Endothelial cell of umbilical vein (primary cell): ENCODE data around the gene KCNK10. TPM values are rescaled to one million over a fixed set of nuclear protein-coding genes. Genes with fewer than 3 reads are reported as not detected.

ENCODE experiments used
- BruUV-seq: library from RNA; stranded (reverse); fragments of 400-500 nt; replicated peaks from 2 replicates; lab custom pipeline; 2021; lab: Mats Ljungman, UMichigan
- CTCF ChIA-PET: fragments of 300-600, 350-600 bp; sonication (Branson Sonifier 250); formaldehyde crosslinking; loops from one replicate; lab custom pipeline; 2021; ENCODE audit warnings: antibody characterized with exemption, inconsistent platforms; lab: Charles Lee
- POLR2A ChIA-PET: fragments of 300-600, 350-600 bp; sonication (Branson Sonifier 250); formaldehyde crosslinking; loops from one replicate; lab custom pipeline; 2021; ENCODE audit warnings: antibody characterized with exemption, inconsistent platforms; lab: Charles Lee
- DNase-seq: peaks from one replicate; pipeline ENCODE4 v3.0.0-alpha.2; 2011; ENCODE audit warnings: low read depth, low spot score
- FAIRE-seq: peaks from 2 replicates; lab custom pipeline; 2011; peaks lifted over from hg19 to GRCh38; lab: Jason Lieb, UNC
- H2AFZ ChIP-seq: 2 replicates; pipeline ENCODE4 v1.6.0; 2012; ENCODE audit warnings: low read depth, low read length, control low read depth, inconsistent platforms
- H3K27ac ChIP-seq: 2 replicates; pipeline ENCODE4 v1.5.1; 2011; ENCODE audit warnings: low read depth, mild to moderate bottlenecking, control low read depth, low read length, moderate library complexity; ENCODE audit not compliant: insufficient read depth
- H3K27me3 ChIP-seq, 2 experiments: 2 replicates each; pipeline versions ENCODE4 v1.6.0 to v1.6.1; 2011; ENCODE audit warnings: low read length in 2 of 2, mixed read lengths in 1 of 2; ENCODE audit not compliant: control insufficient read depth in 2 of 2, insufficient read depth in 2 of 2
- H3K36me3 ChIP-seq, 2 experiments: 2 replicates in 1 of 2; 3 replicates in 1 of 2; pipeline ENCODE4 v1.5.1; 2011; ENCODE audit warnings: low read length in 2 of 2, mild to moderate bottlenecking in 1 of 2, moderate library complexity in 1 of 2; ENCODE audit not compliant: control insufficient read depth in 2 of 2, insufficient read depth in 2 of 2; ENCODE audit errors: extremely low read depth in 1 of 2
- H3K4me1 ChIP-seq: 3 replicates; pipeline ENCODE4 v1.5.1; 2011; ENCODE audit warnings: mild to moderate bottlenecking, low read length; ENCODE audit not compliant: control insufficient read depth, insufficient read depth; ENCODE audit errors: extremely low read depth
- H3K4me2 ChIP-seq: 2 replicates; pipeline ENCODE4 v1.6.1; 2011; ENCODE audit warnings: low read length, control low read depth, mixed read lengths; ENCODE audit not compliant: insufficient read depth
- H3K4me3 ChIP-seq, 3 experiments: fragments of 200-600 bp in 1 of 3; sonication (generic), shearing (Covaris generic) in 1 of 3; replicated peaks in 1 of 3; 2 replicates each; pipeline ENCODE4 v1.5.1; 2011 to 2016; ENCODE audit warnings: control low read depth in 3 of 3, low read length in 3 of 3, mild to moderate bottlenecking in 2 of 3, inconsistent platforms in 1 of 3, low read depth in 1 of 3, moderate library complexity in 1 of 3; ENCODE audit not compliant: insufficient read depth in 1 of 3
- H3K79me2 ChIP-seq: 2 replicates; pipeline ENCODE4 v1.6.0; 2012; ENCODE audit warnings: low read length, inconsistent platforms; ENCODE audit not compliant: control insufficient read depth, insufficient read depth
- H3K9ac ChIP-seq: replicated peaks from 2 replicates; pipeline ENCODE3; 2011; ENCODE audit warnings: low read length, control low read depth; ENCODE audit not compliant: insufficient read depth; ENCODE audit errors: extremely low read depth
- H3K9me1 ChIP-seq: replicated peaks from 3 replicates; pipeline ENCODE4 v1.6.0; 2011; ENCODE audit warnings: mild to moderate bottlenecking, low read length; ENCODE audit not compliant: control insufficient read depth, insufficient read depth; ENCODE audit errors: extremely low read depth
- H3K9me3 ChIP-seq: replicated peaks from 2 replicates; pipeline ENCODE4 v1.5.1; 2012; ENCODE audit warnings: low read length, inconsistent platforms; ENCODE audit not compliant: control insufficient read depth, insufficient read depth
- H4K20me1 ChIP-seq: replicated peaks from 2 replicates; pipeline ENCODE3; 2011; ENCODE audit warnings: mild to moderate bottlenecking, low read length; ENCODE audit not compliant: control insufficient read depth, insufficient read depth; ENCODE audit errors: extremely low read depth
- EZH2 ChIP-seq: IDR thresholded peaks from 2 replicates; pipeline ENCODE4 v1.6.1; 2012; ENCODE audit warnings: borderline replicate concordance, low read depth, mild to moderate bottlenecking, moderate library complexity, low read length, inconsistent platforms; ENCODE audit not compliant: severe bottlenecking
- FOS ChIP-seq: IDR thresholded peaks from 2 replicates; pipeline ENCODE4 v1.6.1; 2011; ENCODE audit warnings: mild to moderate bottlenecking, low read length, moderate library complexity, borderline replicate concordance; ENCODE audit not compliant: insufficient read depth
- GATA2 ChIP-seq: IDR thresholded peaks from 2 replicates; pipeline ENCODE4 v1.7.0; 2011; ENCODE audit warnings: low read depth, mild to moderate bottlenecking, moderate library complexity, mixed read lengths, low read length; ENCODE audit not compliant: insufficient read length, insufficient read depth
- JUN ChIP-seq: IDR thresholded peaks from 2 replicates; pipeline ENCODE4 v1.6.1; 2011; ENCODE audit warnings: borderline replicate concordance, low read depth; ENCODE audit not compliant: insufficient read length, insufficient read depth
- MYC ChIP-seq: IDR thresholded peaks from one replicate; pipeline ENCODE4 v1.6.1; 2011; ENCODE audit warnings: mild to moderate bottlenecking, low read depth, low read length
- POLR2A ChIP-seq: IDR thresholded peaks from 2 replicates; pipeline ENCODE4 v1.6.1; 2012; ENCODE audit warnings: low read depth, mild to moderate bottlenecking, control low read depth, low read length
- POLR2AphosphoS5 ChIP-seq: IDR thresholded peaks from 2 replicates; pipeline ENCODE4 v1.6.1; 2012; ENCODE audit warnings: low read depth, mild to moderate bottlenecking, control low read depth, low read length, moderate library complexity; ENCODE audit not compliant: insufficient read depth
- dilution Hi-C: fragments of 300-500 bp; cut with MboI; formaldehyde crosslinking; loops from one replicate; pipeline ENCODE4 v1.15.0; 2019; ENCODE audit warnings: low sequenced_read_pairs; ENCODE audit not compliant: extremely low pct_ligation_motif_present
- intact Hi-C: fragments of 100-400 bp; cut with micrococcal nuclease; formaldehyde crosslinking; loops from one replicate; pipeline ENCODE4 v1.10.0; 2022
- polyA plus RNA-seq, 4 experiments: library from polyadenylated mRNA; depleted of rRNA in 3 of 4; stranded (reverse) in 3 of 4; unstranded in 1 of 4; fragments of >200 nt; gene quantifications; 2 replicates each; pipeline versions ENCODE4 v1.2.1 to v1.2.3, GENCODE V29; 2011 to 2012; ENCODE audit warnings: missing spikeins in 1 of 4
- total RNA-seq: library from RNA; stranded (reverse); gene quantifications from 2 replicates; pipeline ENCODE4 v1.2.3, GENCODE V29; 2021
- TF ChIP-seq, protein P1 (sequence below): IDR thresholded peaks from 2 replicates; pipeline ENCODE4 v1.6.1; 2011; ENCODE audit not compliant: insufficient read depth, insufficient read length
- TF ChIP-seq, protein P2 (sequence below), 2 donors: IDR thresholded peaks; 1 replicate in 1 of 2; 2 replicates in 1 of 2; pipeline ENCODE4 v1.5.1; 2011; ENCODE audit warnings: low read length in 2 of 2, mild to moderate bottlenecking in 2 of 2, moderate library complexity in 2 of 2, control low read depth in 1 of 2, inconsistent platforms in 1 of 2, low read depth in 1 of 2; ENCODE audit not compliant: insufficient read depth in 1 of 2; ENCODE audit errors: extremely low read depth in 1 of 2

The KCNK10 gene
- total and polyA plus RNA-seq, 2 donors (not counting 3 experiments of a cell fraction or from before 2014, with no cell fraction given) = not detected

DNA sequence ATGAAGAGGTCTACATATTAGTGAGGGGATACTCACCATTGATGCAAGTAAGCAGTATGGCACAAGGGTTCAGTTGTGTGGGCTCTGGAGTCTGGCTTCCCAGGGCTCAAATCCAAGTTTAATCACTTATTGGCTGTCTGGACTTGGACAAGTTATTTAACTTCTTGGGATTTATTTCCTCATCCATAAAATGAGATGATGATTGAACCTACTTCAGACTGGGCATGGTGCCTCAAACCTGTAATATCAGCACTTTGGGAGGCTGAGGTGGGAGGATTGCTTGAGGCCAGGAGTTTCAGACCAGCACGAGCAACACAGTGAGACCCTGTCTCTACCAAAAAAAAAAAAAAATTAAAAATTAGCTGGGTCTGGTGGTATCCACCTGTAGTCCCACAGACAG, 67.9 kb downstream of the KCNK10 start:
- Histone ChIP-seq H4K20me1 (no peaks in the 10 kb centered on the region), H3K4me3 (no peak overlapping the region), H3K4me2 (no peak overlapping the region), H2AFZ (no peak overlapping the region), H3K27me3 (no peaks in the 10 kb centered on the region), H3K79me2 (no peaks in the 10 kb centered on the region), H3K9me3 (no peaks in the 10 kb centered on the region), H3K4me1 (no peaks in the 10 kb centered on the region), H3K9me1 (no peaks in the 10 kb centered on the region), H3K27ac (no peak overlapping the region), H3K9ac (no peak overlapping the region), H3K36me3 (no peaks in the 10 kb centered on the region)
- FAIRE-seq = no peak
- CTCF ChIA-PET = no interaction called here
- DNase-seq = no peak
- BruUV-seq = no TSS peak
- POLR2A ChIA-PET = no interaction called here
- TF ChIP-seq POLR2A = no peak
- TF ChIP-seq POLR2AphosphoS5 = no peak
- no peak for TF ChIP-seq GATA2
- TF ChIP-seq EZH2 = no peak
- no peak for TF ChIP-seq MYC
- no peak for TF ChIP-seq FOS
- TF ChIP-seq, protein P1, sequence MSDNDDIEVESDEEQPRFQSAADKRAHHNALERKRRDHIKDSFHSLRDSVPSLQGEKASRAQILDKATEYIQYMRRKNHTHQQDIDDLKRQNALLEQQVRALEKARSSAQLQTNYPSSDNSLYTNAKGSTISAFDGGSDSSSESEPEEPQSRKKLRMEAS = no peak
- TF ChIP-seq, protein P2, sequence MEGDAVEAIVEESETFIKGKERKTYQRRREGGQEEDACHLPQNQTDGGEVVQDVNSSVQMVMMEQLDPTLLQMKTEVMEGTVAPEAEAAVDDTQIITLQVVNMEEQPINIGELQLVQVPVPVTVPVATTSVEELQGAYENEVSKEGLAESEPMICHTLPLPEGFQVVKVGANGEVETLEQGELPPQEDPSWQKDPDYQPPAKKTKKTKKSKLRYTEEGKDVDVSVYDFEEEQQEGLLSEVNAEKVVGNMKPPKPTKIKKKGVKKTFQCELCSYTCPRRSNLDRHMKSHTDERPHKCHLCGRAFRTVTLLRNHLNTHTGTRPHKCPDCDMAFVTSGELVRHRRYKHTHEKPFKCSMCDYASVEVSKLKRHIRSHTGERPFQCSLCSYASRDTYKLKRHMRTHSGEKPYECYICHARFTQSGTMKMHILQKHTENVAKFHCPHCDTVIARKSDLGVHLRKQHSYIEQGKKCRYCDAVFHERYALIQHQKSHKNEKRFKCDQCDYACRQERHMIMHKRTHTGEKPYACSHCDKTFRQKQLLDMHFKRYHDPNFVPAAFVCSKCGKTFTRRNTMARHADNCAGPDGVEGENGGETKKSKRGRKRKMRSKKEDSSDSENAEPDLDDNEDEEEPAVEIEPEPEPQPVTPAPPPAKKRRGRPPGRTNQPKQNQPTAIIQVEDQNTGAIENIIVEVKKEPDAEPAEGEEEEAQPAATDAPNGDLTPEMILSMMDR (IDR thresholded peaks at IDR 0.05; ENCODE audit: extremely low read depth in 1 of 2, insufficient read depth in 1 of 2, low read depth in 1 of 2, low read length in 2 of 2) = no peak
- no peak for TF ChIP-seq JUN
- dilution Hi-C loops = no loop called here
- intact Hi-C loops = no loop called here
